ENCODE results near the gene OXTR. TPM values are rescaled to one million over a fixed set of nuclear protein-coding genes. Genes with fewer than 3 reads are reported as not detected.
"Not testable (repeated sequence)": the region's sequence is repeated elsewhere in the genome, so short reads cannot be mapped to it uniquely, and the experiment has no call there.

The OXTR gene
- total and polyA plus RNA-seq, 3 donors from 2014 or later, result 0.58 to 4.2 (median 1.8) TPM

- Histone ChIP-seq H3K27me3 (no peaks in the 10 kb centered on the region), H3K27ac (no peak overlapping the region), H3K9me3 (no peaks in the 10 kb centered on the region), H3K4me3 (no peak overlapping the region), H3K36me3 (ENCODE audit: low read depth, missing control alignments) (no peaks in the 10 kb centered on the region), H3K4me1 (no peaks in the 10 kb centered on the region)
- no peak for DNase-seq
- TF ChIP-seq CTCF (IDR thresholded peaks at IDR 0.05) (no peak), POLR2A (IDR thresholded peaks at IDR 0.05) (no peak)
- WGBS, 2 donors, result 92 to 93% methylated on average over 9 of the region's 9 CpGs
- intact Hi-C loops (cut with DNase I; ENCODE audit: low total_unique reads), result no loop called here
Observed at GRCh38 chr3:8727605-8728512, 41.6 kb downstream of the OXTR start.

- H3K36me3 ChIP-seq (ENCODE audit: low read depth, missing control alignments), result no peaks in the 10 kb centered on the region
- intact Hi-C loops (cut with DNase I; ENCODE audit: low total_unique reads), result no loop called here
- no peak overlapping the region for H3K4me3 ChIP-seq
- no peaks in the 10 kb centered on the region for H3K4me1 ChIP-seq
- H3K27me3 ChIP-seq, result no peaks in the 10 kb centered on the region
- WGBS, 2 donors, result 86 to 94% methylated on average over 3 of the region's 3 CpGs
- H3K27ac ChIP-seq, result no peak overlapping the region
- DNase-seq, result no peak
- no peaks in the 10 kb centered on the region for H3K9me3 ChIP-seq
- no peak for TF ChIP-seq CTCF (IDR thresholded peaks at IDR 0.05)
- no peak for TF ChIP-seq POLR2A (IDR thresholded peaks at IDR 0.05)
Observed at GRCh38 chr3:8724108-8724752, 45.2 kb downstream of the OXTR start.

GRCh38 chr3:8723612-8724011 is 45.8 kb downstream of the OXTR start:
- TF ChIP-seq POLR2A (IDR thresholded peaks at IDR 0.05) (no peak), CTCF (IDR thresholded peaks at IDR 0.05) (no peak)
- 76 to 79% methylated on average over 3 of the region's 3 CpGs for WGBS, 2 donors
- no peaks in the 10 kb centered on the region for H3K27me3 ChIP-seq
- H3K36me3 ChIP-seq (ENCODE audit: low read depth, missing control alignments), result no peaks in the 10 kb centered on the region
- H3K4me3 ChIP-seq, result no peak overlapping the region
- DNase-seq, result no peak
- no peaks in the 10 kb centered on the region for H3K9me3 ChIP-seq
- no peak overlapping the region for H3K27ac ChIP-seq
- H3K4me1 ChIP-seq, result no peaks in the 10 kb centered on the region
- intact Hi-C loops (cut with DNase I; ENCODE audit: low total_unique reads), result no loop called here

GRCh38 chr3:8722808-8723207 is 46.6 kb downstream of the OXTR start:
- Histone ChIP-seq H3K27ac (no peak overlapping the region), H3K36me3 (ENCODE audit: low read depth, missing control alignments) (no peaks in the 10 kb centered on the region), H3K4me1 (no peaks in the 10 kb centered on the region), H3K27me3 (no peaks in the 10 kb centered on the region), H3K9me3 (no peaks in the 10 kb centered on the region), H3K4me3 (no peak overlapping the region)
- DNase-seq, result no peak
- 80 to 83% methylated on average over 5 of the region's 5 CpGs for WGBS, 2 donors
- TF ChIP-seq POLR2A (IDR thresholded peaks at IDR 0.05) (no peak), CTCF (IDR thresholded peaks at IDR 0.05) (no peak)
- intact Hi-C loops (cut with DNase I; ENCODE audit: low total_unique reads), result no loop called here

- intact Hi-C loops (cut with DNase I; ENCODE audit: low total_unique reads); H3K4me1 ChIP-seq; DNase-seq; H3K27ac ChIP-seq; H3K9me3 ChIP-seq; H3K36me3 ChIP-seq (ENCODE audit: low read depth, missing control alignments); H3K4me3 ChIP-seq; H3K27me3 ChIP-seq: not testable (repeated sequence)
- 71 to 89% methylated on average over 12 of the region's 12 CpGs for WGBS, 2 donors
Observed at GRCh38 chr3:8715757-8716156, 53.7 kb downstream of the OXTR start.

Measured in testis (tissue), 3 donors.